K562 (cell line): ENCODE measurements around the gene PINK1. TPM values are rescaled to one million over a fixed set of nuclear protein-coding genes. Genes with fewer than 3 reads are reported as not detected.

Experiments
- CUX1 ChIP-seq: fragments of 200-800 bp; sonication (Bioruptor generic); IDR thresholded peaks from 2 replicates; pipeline ENCODE4 v1.6.1; 2016; ENCODE audit warnings: missing genetic modification characterization, missing compliant biosample characterization
- GABPA ChIP-seq: fragments of 200-800 bp; sonication (Bioruptor generic); conservative IDR thresholded peaks from 2 replicates; pipeline ENCODE4 v1.6.1; 2016; ENCODE audit warnings: low read depth, missing genetic modification characterization, missing compliant biosample characterization
- GTF2E2 ChIP-seq: fragments of 200-800 bp; sonication (Bioruptor generic); IDR thresholded peaks from 2 replicates; pipeline ENCODE4 v1.6.1; 2016; ENCODE audit warnings: missing genetic modification characterization, missing compliant biosample characterization
- RREB1 ChIP-seq: fragments of 250-450 bp; sonication (Bioruptor Pico); IDR thresholded peaks from 2 replicates; pipeline ENCODE4 v1.4.0; 2020
- SP1 ChIP-seq: sonication (generic); formaldehyde crosslinking; IDR thresholded peaks from 2 replicates; pipeline ENCODE4 v1.8.1; 2022; ENCODE audit warnings: mild to moderate bottlenecking, missing genetic modification reagents
- SRF ChIP-seq, 2 experiments: fragments of 250-450, 450-650 bp in 1 of 2; sonication (Bioruptor Pico) in 1 of 2; sonication (generic) in 1 of 2; formaldehyde crosslinking; IDR thresholded peaks; 2 replicates each; pipeline versions ENCODE4 v1.5.0 to v1.5.1; 2020 to 2022; ENCODE audit warnings: mild to moderate bottlenecking in 1 of 2, missing genetic modification reagents in 1 of 2
- TBP ChIP-seq: optimal IDR thresholded peaks from 2 replicates; pipeline ENCODE3; 2011; ENCODE audit warnings: low read depth, low read length, improper control_type of control experiment
- polyA plus RNA-seq, 8 experiments: library from polyadenylated mRNA; depleted of rRNA in 4 of 8; stranded (reverse) in 5 of 8; unstranded in 3 of 8; fragments of >200 nt; fragmentation: Nextera tagmentation in 2 of 8; fragmentation: Illumina TruSeq in 1 of 8; extraction: Ambion mirVana in 2 of 8; extraction: Trizol in 1 of 8; gene quantifications; 2 replicates each; pipeline versions ENCODE4 v1.2.1 to v1.2.3, GENCODE V29; 2011 to 2014; ENCODE audit warnings: inconsistent platforms in 1 of 8, missing spikeins in 1 of 8
- total RNA-seq, 7 experiments: library from RNA; depleted of rRNA in 6 of 7; stranded (reverse); fragments of >200 nt in 6 of 7; fragmentation: Illumina TruSeq in 2 of 7; extraction: Trizol in 2 of 7; gene quantifications; 2 replicates each; pipeline versions ENCODE4 v1.2.1 to v1.2.3, GENCODE V29; 2011 to 2021; ENCODE audit warnings: low replicate concordance in 1 of 7

The PINK1 gene
- total and polyA plus RNA-seq, 9 of the 15 experiments (the other 6 are each of a cell fraction or from before 2014, with no cell fraction given), result 1.5 to 11.3 (median 6.8) TPM

- no peak for TF ChIP-seq CUX1 (CRISPR knock-in tag)
- no peak for TF ChIP-seq RREB1
- 0 out of 2 replicates have a peak, but pooled peaks have one; percentile 12 for TF ChIP-seq SP1 (CRISPR knock-in tag)
- TF ChIP-seq GTF2E2, result 0 out of 2 replicates have a peak, but pooled peaks have one; percentile 25
- TF ChIP-seq TBP, result no peak
- no peak for TF ChIP-seq SRF (CRISPR knock-in tag; IDR thresholded peaks at IDR 0.05)
- TF ChIP-seq GABPA (tag), result 0 out of 2 replicates have a peak, but pooled peaks have one; percentile 1
Measured at GRCh38 chr1:20634594-20635084, 1.4 kb downstream of the PINK1 start (continued).
